GM12874 (cell line): Measurements from ENCODE around the gene DNAH14.

Source experiments
- CTCF ChIP-seq: IDR thresholded peaks from 2 replicates; pipeline ENCODE4 v1.5.1; 2011; ENCODE audit warnings: low read depth, mild to moderate bottlenecking, control low read depth, low read length, moderate library complexity; ENCODE audit not compliant: insufficient read depth

The DNAH14 gene

GRCh38 chr1:225366552-225366951 is 437.1 kb downstream of the DNAH14 start:
- TF ChIP-seq CTCF = no peak

GRCh38 chr1:225368036-225368552 is 438.6 kb downstream of the DNAH14 start:
- TF ChIP-seq CTCF = no peak

GRCh38 chr1:225371366-225372010 is 442.0 kb downstream of the DNAH14 start:
- no peak for TF ChIP-seq CTCF

GRCh38 chr1:225373155-225373554 is 443.7 kb downstream of the DNAH14 start:
- no peak for TF ChIP-seq CTCF

GRCh38 chr1:225374996-225375395 is 445.5 kb downstream of the DNAH14 start:
- no peak for TF ChIP-seq CTCF

- no peak for TF ChIP-seq CTCF
Observed at GRCh38 chr1:225378880-225379279, 449.4 kb downstream of the DNAH14 start.

GRCh38 chr1:225380691-225381090 is 451.2 kb downstream of the DNAH14 start:
- no peak for TF ChIP-seq CTCF

- no peak for TF ChIP-seq CTCF
Observed at GRCh38 chr1:225388372-225388771, 458.9 kb downstream of the DNAH14 start.
